GM19043 (cell line): Measurements from ENCODE around the gene SOAT2.
A peak's percentile ranks its signal among the peaks of the same experiment; 100 is the strongest.

ENCODE experiments used
- ATAC-seq: cut with Tn5 transposase; IDR thresholded peaks from one replicate; pipeline ENCODE4 v1.9.1; 2021; ENCODE audit warnings: low read depth; ENCODE audit not compliant: unreplicated experiment

The SOAT2 gene

DNA sequence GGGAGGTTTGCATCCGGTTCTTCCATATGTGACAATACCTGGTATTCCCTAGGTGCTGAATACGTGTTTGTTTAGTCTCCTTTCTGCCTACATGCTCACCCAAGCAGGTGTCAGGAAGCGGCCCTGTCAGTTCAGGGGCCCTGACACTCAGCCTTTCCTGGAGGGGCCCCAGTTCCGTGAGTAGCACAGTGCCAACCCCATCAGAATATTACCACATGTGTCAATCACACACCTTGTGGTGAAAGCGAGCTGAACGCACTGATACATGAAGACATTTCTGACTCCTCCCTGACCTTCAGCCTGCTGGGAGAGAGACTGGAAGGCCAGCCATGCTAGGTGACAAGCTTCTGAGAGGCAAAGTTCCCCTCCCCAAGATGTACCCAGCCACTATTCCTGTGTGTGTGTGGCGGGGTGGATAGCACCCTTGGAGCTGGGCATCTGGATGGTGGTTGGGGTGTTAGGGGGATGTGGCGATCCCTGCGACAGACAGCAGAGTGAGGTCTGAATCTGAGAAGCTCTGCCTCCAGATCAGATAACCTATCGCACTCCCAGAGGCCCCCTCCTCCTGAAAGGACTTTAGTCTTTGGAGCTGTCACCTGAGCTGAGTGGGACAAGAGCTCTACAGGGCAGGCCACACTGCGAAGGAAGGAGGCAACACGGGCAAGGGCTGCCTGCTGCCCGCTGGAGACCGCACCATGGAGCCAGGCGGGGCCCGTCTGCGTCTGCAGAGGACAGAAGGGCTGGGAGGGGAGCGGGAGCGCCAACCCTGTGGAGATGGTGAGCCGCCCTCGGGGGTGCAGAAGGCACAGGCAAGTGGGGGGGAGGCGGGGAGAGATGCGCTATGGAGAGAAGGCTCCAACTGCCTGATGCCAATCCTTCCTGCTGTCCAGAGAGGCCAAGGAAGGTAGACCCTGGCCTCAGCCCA, at the start of gene SOAT2:
TSS of gene SOAT2 (plus strand) at position 604 of the 925 bp plus-strand sequence. CDS start at position 696, 92 bp downstream.
- peak; percentile 65 for ATAC-seq

DNA sequence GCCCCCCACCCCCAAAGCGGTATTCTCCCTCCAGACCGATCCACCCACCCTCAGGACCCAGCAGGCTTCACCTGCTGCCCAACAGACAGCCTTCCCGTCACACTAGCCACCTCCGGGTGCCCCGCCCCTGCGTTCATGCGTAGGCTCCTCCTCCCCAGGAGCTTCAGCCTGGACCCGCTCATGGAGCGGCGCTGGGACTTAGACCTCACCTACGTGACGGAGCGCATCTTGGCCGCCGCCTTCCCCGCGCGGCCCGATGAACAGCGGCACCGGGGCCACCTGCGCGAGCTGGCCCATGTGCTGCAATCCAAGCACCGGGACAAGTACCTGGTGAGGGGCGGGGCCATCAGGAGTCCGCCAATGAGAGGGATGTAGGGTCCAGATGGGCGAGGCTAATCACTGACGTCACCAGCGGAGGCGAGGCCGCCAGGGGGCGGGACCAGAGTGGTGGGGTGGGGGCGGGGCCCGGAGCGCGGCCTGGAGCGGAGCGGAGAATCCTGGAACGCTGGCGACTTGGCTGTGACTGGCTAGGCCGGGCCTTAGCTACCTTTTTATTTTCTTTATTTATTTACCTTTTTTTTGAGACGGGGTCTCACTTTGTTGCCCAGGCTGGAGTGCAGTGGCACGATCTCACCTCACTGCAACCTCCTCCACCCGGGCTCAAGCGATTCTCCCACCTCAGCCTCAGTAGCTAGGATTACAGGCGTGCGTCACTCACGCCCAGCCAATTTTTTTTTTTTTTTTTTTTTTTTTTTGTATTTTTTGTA, 49.0 kb upstream of the SOAT2 start:
- ATAC-seq = peak; percentile 94

GRCh38 chr12:53055471-53056266, 47.6 kb upstream of the SOAT2 start:
- ATAC-seq = no peak

DNA sequence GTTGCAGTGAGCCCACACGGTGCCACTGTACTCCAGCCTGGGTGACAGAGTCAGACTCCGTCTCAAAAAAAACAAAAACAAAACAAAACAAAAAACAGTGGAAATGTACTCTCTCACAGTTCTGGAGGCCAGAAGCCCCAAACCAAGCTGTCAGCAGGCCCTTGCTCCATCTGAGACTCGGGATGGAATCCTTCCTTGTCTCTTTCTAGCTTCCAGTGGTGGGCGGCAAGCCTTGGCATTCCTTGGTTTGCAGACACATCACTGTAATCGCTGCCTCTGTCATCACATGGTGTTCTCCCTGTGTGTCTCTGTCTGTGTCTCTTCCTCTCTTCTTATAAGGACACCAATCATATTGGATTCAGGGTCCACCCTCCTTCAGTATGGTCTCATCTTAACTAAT, 47.0 kb upstream of the SOAT2 start:
- ATAC-seq = no peak

GRCh38 chr12:53056901-53057300, 46.4 kb upstream of the SOAT2 start:
- no peak for ATAC-seq

GRCh38 chr12:53057816-53058500, 45.3 kb upstream of the SOAT2 start:
- ATAC-seq = no peak

GRCh38 chr12:53058674-53059433, 44.4 kb upstream of the SOAT2 start:
- ATAC-seq = no peak

GRCh38 chr12:53059434-53060063, 43.7 kb upstream of the SOAT2 start:
- ATAC-seq = no peak

DNA sequence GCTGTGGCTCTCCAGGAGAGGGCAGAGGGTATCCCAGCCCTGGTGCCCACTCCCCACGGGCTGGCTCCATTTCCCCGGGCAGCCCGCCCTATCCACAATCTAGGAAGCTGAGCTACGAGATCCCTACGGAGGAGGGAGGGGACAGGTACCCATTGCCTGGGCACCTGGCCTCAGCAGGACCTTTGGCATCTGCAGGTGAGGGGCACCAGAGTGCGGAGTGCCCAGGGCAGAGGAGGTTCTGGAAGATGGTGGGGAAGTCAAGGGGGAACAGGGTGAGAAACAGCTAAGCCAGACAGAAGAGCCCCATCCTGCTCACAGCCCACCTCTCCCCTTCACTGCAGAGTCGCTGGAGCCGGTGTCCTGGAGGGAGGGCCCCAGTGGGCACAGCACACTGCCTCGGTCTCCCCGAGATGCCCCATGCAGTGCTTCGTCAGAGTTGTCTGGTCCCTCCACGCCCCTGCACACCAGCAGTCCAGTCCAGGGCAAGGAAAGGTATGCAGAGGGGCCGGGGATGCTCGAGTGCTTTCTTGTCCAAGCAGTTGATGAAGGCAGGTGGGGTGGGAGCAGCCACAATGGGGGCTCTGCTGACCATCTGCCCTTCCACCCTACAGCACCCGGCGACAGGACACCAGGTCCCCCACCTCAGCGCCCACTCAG, 43.1 kb upstream of the SOAT2 start:
- ATAC-seq = no peak

DNA sequence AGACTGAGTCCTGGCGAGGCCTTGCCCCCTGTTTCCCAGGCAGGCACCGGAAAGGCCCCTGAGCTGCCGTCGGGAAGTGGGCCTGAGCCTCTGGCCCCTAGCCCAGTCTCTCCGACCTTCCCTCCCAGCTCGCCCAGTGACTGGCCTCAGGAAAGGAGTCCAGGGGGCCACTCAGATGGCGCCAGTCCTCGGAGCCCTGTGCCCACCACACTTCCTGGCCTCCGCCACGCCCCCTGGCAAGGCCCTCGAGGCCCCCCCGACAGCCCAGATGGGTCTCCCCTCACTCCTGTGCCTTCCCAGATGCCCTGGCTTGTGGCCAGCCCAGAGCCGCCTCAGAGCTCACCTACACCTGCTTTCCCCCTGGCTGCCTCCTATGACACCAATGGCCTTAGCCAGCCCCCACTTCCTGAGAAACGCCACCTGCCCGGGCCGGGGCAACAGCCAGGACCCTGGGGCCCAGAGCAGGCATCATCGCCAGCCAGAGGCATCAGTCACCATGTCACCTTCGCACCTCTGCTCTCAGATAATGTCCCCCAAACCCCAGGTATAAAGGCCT, 42.5 kb upstream of the SOAT2 start:
- ATAC-seq = no peak

DNA sequence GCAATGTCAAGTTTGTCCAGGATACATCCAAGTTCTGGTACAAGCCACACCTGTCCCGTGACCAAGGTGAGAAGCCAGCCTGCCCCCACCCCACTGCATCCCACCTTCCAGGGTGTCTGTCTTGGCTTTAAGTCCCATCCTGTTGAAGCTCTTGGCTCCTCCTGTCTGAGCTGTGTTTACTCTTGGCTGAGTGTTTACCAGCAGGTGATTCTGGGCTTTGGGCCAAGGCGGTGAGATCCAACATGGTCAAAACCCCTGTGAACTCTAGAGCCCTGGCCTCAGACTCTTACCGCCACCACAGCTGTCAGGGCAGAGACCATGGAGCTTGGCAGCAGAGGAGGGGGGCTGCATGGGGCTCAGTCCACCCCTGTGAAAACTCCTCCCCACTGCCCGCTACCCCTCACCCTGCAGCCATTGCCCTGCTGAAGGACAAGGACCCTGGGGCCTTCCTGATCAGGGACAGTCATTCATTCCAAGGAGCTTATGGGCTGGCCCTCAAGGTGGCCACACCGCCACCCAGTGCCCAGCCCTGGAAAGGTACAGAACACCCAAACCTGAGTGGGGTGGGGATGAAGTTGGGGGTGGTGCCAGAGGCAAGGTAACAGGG, 41.8 kb upstream of the SOAT2 start:
- ATAC-seq = no peak

DNA sequence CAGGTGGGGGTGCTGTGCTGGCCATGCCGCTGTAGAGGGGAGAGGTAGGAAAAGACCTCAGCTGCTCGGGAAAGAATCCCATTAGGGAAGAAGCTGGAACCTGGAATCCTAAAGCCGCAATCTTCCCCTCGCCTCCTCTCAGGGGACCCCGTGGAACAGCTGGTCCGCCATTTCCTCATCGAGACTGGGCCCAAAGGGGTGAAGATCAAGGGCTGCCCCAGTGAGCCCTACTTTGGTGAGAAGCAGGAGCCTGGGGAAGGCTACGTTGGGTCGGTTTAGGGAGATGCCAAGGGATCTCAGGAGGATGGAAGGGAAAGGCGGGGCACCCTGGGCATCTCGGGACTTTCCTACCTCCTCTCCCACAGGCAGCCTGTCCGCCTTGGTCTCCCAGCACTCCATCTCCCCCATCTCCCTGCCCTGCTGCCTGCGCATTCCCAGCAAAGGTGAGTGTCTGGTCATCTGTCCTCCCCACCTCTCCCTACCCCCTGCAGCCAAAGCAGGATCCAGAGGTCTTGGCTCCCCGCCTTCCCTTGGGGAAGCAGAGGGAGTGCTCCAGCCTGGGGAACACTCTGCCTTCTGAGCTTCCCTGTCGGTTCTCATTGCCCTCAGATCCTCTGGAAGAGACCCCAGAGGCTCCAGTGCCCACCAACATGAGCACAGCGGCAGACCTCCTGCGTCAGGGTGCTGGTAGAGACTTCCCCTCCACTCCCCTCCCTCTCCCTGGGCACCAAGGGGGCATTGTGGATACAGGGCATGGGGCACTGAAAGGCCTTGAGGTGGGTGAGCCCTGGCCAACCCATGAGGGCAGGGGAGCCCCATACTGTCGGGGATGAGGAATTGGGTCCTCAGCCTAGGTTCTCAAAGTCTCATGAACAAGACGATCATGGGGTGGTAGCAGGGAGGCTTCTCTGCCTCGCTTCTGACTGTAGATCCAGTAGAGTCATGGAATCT, 41.0 kb upstream of the SOAT2 start:
- ATAC-seq = no peak

DNA sequence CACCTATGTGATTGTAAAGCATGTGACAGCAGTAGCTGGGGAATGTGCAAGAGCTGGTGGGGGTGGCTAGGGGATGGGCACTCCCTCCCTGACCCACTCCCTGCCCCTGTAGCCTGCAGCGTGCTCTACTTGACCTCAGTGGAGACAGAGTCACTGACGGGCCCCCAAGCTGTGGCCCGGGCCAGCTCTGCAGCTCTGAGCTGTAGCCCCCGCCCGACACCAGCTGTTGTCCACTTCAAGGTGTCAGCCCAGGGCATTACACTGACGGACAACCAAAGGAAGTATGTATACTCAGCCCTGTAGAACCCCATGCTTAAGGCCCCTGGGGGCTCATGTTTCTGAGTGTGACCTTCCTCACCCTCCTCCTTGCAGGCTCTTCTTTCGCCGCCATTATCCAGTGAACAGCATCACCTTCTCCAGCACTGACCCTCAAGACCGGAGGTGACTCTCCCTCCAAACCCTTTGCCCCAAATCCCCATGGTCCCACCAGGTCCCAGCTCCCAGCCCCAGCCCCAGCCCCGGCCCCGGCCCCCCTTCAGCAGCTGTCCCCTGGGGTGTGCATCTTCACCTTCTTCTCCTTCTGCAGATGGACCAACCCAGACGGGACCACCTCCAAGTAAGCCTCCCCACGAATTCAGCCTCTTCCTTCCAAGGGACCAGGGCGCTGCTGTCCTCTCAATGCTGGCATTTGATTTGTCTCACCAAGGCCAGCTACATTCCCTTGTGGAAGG, 40.1 kb upstream of the SOAT2 start:
- ATAC-seq = no peak

- ATAC-seq = no peak
These were observed 39.3 kb upstream of the SOAT2 start for GRCh38 chr12:53063708-53064612.
